Activated T-helper 9 cell treated with anti-CD3 and anti-CD28 coated beads, Interleukin-2, amount 50 U/mL, for 16 hours (primary cell): Measurements from ENCODE around the gene TNFAIP2.
"Not testable (repeated sequence)": the region's sequence is repeated elsewhere in the genome, so short reads cannot be mapped to it uniquely, and the experiment has no call there.

Source experiments
- DNase-seq: peaks from one replicate; pipeline ENCODE4 v3.0.0-alpha.2; 2020; ENCODE audit warnings: low read depth

TNFAIP2 gene

GRCh38 chr14:103107941-103108748 is 15.1 kb upstream of the TNFAIP2 start:
- DNase-seq, result no peak

- DNase-seq, result no peak
Observed at GRCh38 chr14:103108749-103109207, 14.5 kb upstream of the TNFAIP2 start.

GRCh38 chr14:103109535-103110441 is 13.5 kb upstream of the TNFAIP2 start:
- no peak for DNase-seq

- DNase-seq, result no peak
Observed at GRCh38 chr14:103110681-103111231, 12.5 kb upstream of the TNFAIP2 start.

GRCh38 chr14:103111232-103111868 is 11.9 kb upstream of the TNFAIP2 start:
- no peak for DNase-seq

- DNase-seq, result no peak
Observed at GRCh38 chr14:103112400-103113243, 10.6 kb upstream of the TNFAIP2 start.

- no peak for DNase-seq
Observed at GRCh38 chr14:103113303-103113702, 10.0 kb upstream of the TNFAIP2 start.

- DNase-seq, result no peak
Observed at GRCh38 chr14:103113774-103114173, 9.5 kb upstream of the TNFAIP2 start.

GRCh38 chr14:103115086-103115679 is 8.1 kb upstream of the TNFAIP2 start:
- DNase-seq, result not testable (repeated sequence)

GRCh38 chr14:103115845-103116572 is 7.3 kb upstream of the TNFAIP2 start:
- no peak for DNase-seq

- no peak for DNase-seq
Observed at GRCh38 chr14:103116636-103117035, 6.6 kb upstream of the TNFAIP2 start.

GRCh38 chr14:103117499-103117898 is 5.8 kb upstream of the TNFAIP2 start:
- DNase-seq, result not testable (repeated sequence)

GRCh38 chr14:103118018-103118662 is 5.1 kb upstream of the TNFAIP2 start:
- no peak for DNase-seq

GRCh38 chr14:103118663-103119404 is 4.4 kb upstream of the TNFAIP2 start:
- DNase-seq, result no peak

- not testable (repeated sequence) for DNase-seq
Observed at GRCh38 chr14:103119527-103119926, 3.7 kb upstream of the TNFAIP2 start.

GRCh38 chr14:103121121-103121845 is 2.0 kb upstream of the TNFAIP2 start:
- no peak for DNase-seq

GRCh38 chr14:103121846-103122584 is 1.2 kb upstream of the TNFAIP2 start:
- DNase-seq, result no peak
